Naive thymus-derived CD8-positive, alpha-beta T cell (primary cell): ENCODE data around the gene LRRC74B. TPM values are rescaled to one million over a fixed set of nuclear protein-coding genes. Genes with fewer than 3 reads are reported as not detected.

ENCODE experiments used
- ATAC-seq, 2 donors: fragments of 150-1000 bp; cut with Tn5 transposase in 1 of 2; sonication (Bioruptor Pico), chemical (Tn5 transposase) in 1 of 2; 1 replicate in 1 of 2; 2 replicates in 1 of 2; pipeline ENCODE4 v1.10.0; 2021; ENCODE audit warnings: mild to moderate bottlenecking in 2 of 2, moderate library complexity in 2 of 2
- POLR2A ChIA-PET: fragments of 350-600 bp; sonication (Branson Sonifier 250); formaldehyde crosslinking; loops from one replicate; lab custom pipeline; 2021; ENCODE audit warnings: antibody characterized with exemption; lab: Charles Lee
- DNase-seq, 10 donors: peaks; one replicate each; pipeline versions ENCODE4 v3.0.0 to v3.0.0-alpha.2; 2020 to 2022
- H3K27ac Mint-ChIP-seq, 10 donors: one replicate each; pipeline ENCODE4 v1.8.0; 2020 to 2022; ENCODE audit warnings: mild to moderate bottlenecking in 10 of 10, mixed read lengths in 10 of 10, moderate library complexity in 4 of 10, inconsistent platforms in 1 of 10
- H3K27me3 Mint-ChIP-seq, 5 donors: one replicate each; pipeline ENCODE4 v1.8.0; 2021 to 2022; ENCODE audit warnings: mixed read lengths in 5 of 5
- H3K36me3 Mint-ChIP-seq, 3 donors: one replicate each; pipeline ENCODE4 v1.8.0; 2020 to 2022; ENCODE audit warnings: mixed read lengths in 3 of 3, mild to moderate bottlenecking in 2 of 3, inconsistent platforms in 1 of 3
- H3K4me1 Mint-ChIP-seq, 4 donors: one replicate each; pipeline ENCODE4 v1.8.0; 2021 to 2022; ENCODE audit warnings: mixed read lengths in 4 of 4
- H3K4me3 Mint-ChIP-seq, 10 donors: one replicate each; pipeline ENCODE4 v1.8.0; 2020 to 2022; ENCODE audit warnings: mild to moderate bottlenecking in 10 of 10, mixed read lengths in 10 of 10, moderate library complexity in 6 of 10, inconsistent platforms in 1 of 10
- H3K9me3 Mint-ChIP-seq, 9 donors: one replicate each; pipeline ENCODE4 v1.8.0; 2020 to 2022; ENCODE audit warnings: mixed read lengths in 9 of 9, mild to moderate bottlenecking in 3 of 9, inconsistent platforms in 1 of 9, moderate library complexity in 1 of 9
- polyA plus RNA-seq, 3 donors: library from polyadenylated mRNA; unstranded; fragments of 300-500 nt; fragmentation: Illumina TruSeq; gene quantifications; one replicate each; pipeline ENCODE4 v1.2.3, GENCODE V29; 2021
- total RNA-seq, 8 experiments: library from RNA in 2 of 8; stranded (reverse) in 2 of 8; gene quantifications; one replicate each; pipeline ENCODE4 v1.2.3 and lab custom pipeline; 2021 to 2026

Gene LRRC74B
- total and polyA plus RNA-seq, 5 experiments from 2014 or later = 0.11 TPM; not detected in 4

- H3K27ac Mint-ChIP-seq = peak overlapping the region in 7 of 10 donors; percentile 27 to 98 (median 95)
Observed at GRCh38 chr22:21015466-21016006, 30.2 kb upstream of the LRRC74B start.

GRCh38 chr22:21016644-21017420 is 28.9 kb upstream of the LRRC74B start:
- Mint-ChIP-seq H3K9me3 (no peaks in the 10 kb centered on the region), H3K4me3 (peak overlapping the region in 7 of 10 donors; percentile 12 to 43 (median 22)), H3K27me3 (no peaks in the 10 kb centered on the region), H3K4me1 (peaks cover 15 to 43% (median 39%) of the 10 kb centered on the region in 4 donors), H3K36me3 (no peaks in the 10 kb centered on the region), H3K27ac (peak overlapping the region in 9 of 10 donors; percentile 10 to 90 (median 70))
- ATAC-seq = no peak
- DNase-seq = no peak
- POLR2A ChIA-PET = interaction anchor here (6.3 kb wide), 1 partner anchor 13 kb away, joined by 41 read pairs; the partner anchor contains the start of gene THAP7

More at GRCh38 chr22:21015466-21016006, 30.2 kb upstream of the LRRC74B start:
- Mint-ChIP-seq H3K27me3 (no peaks in the 10 kb centered on the region), H3K4me3 (peak overlapping the region in 6 of 10 donors; percentile 52 to 89 (median 82)), H3K4me1 (peaks cover 13 to 35% (median 34%) of the 10 kb centered on the region in 4 donors), H3K9me3 (no peaks in the 10 kb centered on the region), H3K36me3 (no peaks in the 10 kb centered on the region)
- ATAC-seq (no peak), DNase-seq (peak in 1 of 10 donors; percentile 40)
- POLR2A ChIA-PET = interaction anchor here (6.3 kb wide), 1 partner anchor 12 kb away, joined by 41 read pairs; the partner anchor contains the start of gene THAP7

GRCh38 chr22:21018314-21018713 is 27.4 kb upstream of the LRRC74B start:
- no peaks in the 10 kb centered on the region for H3K36me3 Mint-ChIP-seq
- POLR2A ChIA-PET = interaction anchor here (0.7 kb wide), 1 partner anchor 794 kb away, joined by 4 read pairs; no protein-coding TSS in a partner anchor
- no peak for ATAC-seq
- DNase-seq = no peak
- no peaks in the 10 kb centered on the region for H3K27me3 Mint-ChIP-seq
- peak overlapping the region in 2 of 10 donors; percentile 29 to 90 for H3K27ac Mint-ChIP-seq
- no peaks in the 10 kb centered on the region for H3K9me3 Mint-ChIP-seq
- peaks cover 15 to 41% (median 36%) of the 10 kb centered on the region in 4 donors for H3K4me1 Mint-ChIP-seq
- H3K4me3 Mint-ChIP-seq = no peak overlapping the region

GRCh38 chr22:21020802-21021429 is 24.8 kb upstream of the LRRC74B start:
- ATAC-seq (peak; percentile 77 to 81), DNase-seq (peak in 6 of 10 donors; percentile 31 to 60 (median 46))
- peaks cover 14 to 36% (median 24%) of the 10 kb centered on the region in 4 donors for H3K4me1 Mint-ChIP-seq
- H3K36me3 Mint-ChIP-seq = no peaks in the 10 kb centered on the region
- POLR2A ChIA-PET = interaction anchor here (0.8 to 1.7 kb wide), 2 partner anchors 18 to 39 kb away, joined by 3 to 4 read pairs; partner anchors contain the start of gene LZTR1
- no peaks in the 10 kb centered on the region for H3K27me3 Mint-ChIP-seq
- no peak overlapping the region for H3K4me3 Mint-ChIP-seq
- no peaks in the 10 kb centered on the region for H3K9me3 Mint-ChIP-seq
- H3K27ac Mint-ChIP-seq = peak overlapping the region in 4 of 10 donors; percentile 21 to 71 (median 39)

GRCh38 chr22:21022507-21022906 is 23.2 kb upstream of the LRRC74B start:
- H3K27me3 Mint-ChIP-seq = no peaks in the 10 kb centered on the region
- DNase-seq = peak in 1 of 10 donors; percentile 53
- no peak for ATAC-seq
- H3K27ac Mint-ChIP-seq = no peak overlapping the region
- H3K9me3 Mint-ChIP-seq = no peaks in the 10 kb centered on the region
- no peak overlapping the region for H3K4me3 Mint-ChIP-seq
- POLR2A ChIA-PET = interaction anchor here (1.7 kb wide), 1 partner anchor 20 kb away, joined by 4 read pairs; no protein-coding TSS in a partner anchor
- H3K36me3 Mint-ChIP-seq = no peaks in the 10 kb centered on the region
- peaks cover 16 to 36% (median 21%) of the 10 kb centered on the region in 4 donors for H3K4me1 Mint-ChIP-seq

GRCh38 chr22:21022955-21023614 is 22.7 kb upstream of the LRRC74B start:
- ATAC-seq = no peak
- no peak overlapping the region for H3K4me3 Mint-ChIP-seq
- POLR2A ChIA-PET = interaction anchor here (2.2 kb wide), 1 partner anchor 21 kb away, joined by 14 read pairs; the partner anchor contains the start of gene THAP7
- no peaks in the 10 kb centered on the region for H3K27me3 Mint-ChIP-seq
- no peaks in the 10 kb centered on the region for H3K36me3 Mint-ChIP-seq
- H3K4me1 Mint-ChIP-seq = peaks cover 15 to 36% (median 21%) of the 10 kb centered on the region in 4 donors
- H3K27ac Mint-ChIP-seq = peak overlapping the region in 3 of 10 donors; percentile 35 to 61 (median 38)
- no peak for DNase-seq
- H3K9me3 Mint-ChIP-seq = no peaks in the 10 kb centered on the region

- POLR2A ChIA-PET = interaction anchor here (0.5 to 2.2 kb wide), 4 partner anchors 19 to 287 kb away, joined by 5 to 14 read pairs (median 6); partner anchors contain the start of gene THAP7
- Mint-ChIP-seq H3K27me3 (peaks cover 0 to 2% (median 0%) of the 10 kb centered on the region in 5 donors), H3K36me3 (no peaks in the 10 kb centered on the region), H3K27ac (peak overlapping the region; percentile 39 to 95 (median 86)), H3K9me3 (no peaks in the 10 kb centered on the region), H3K4me3 (peak overlapping the region; percentile 22 to 81 (median 62)), H3K4me1 (peaks cover 14 to 42% (median 25%) of the 10 kb centered on the region in 4 donors)
- ATAC-seq (peak; percentile 87 to 89), DNase-seq (peak in 4 of 10 donors; percentile 30 to 69 (median 43))
Observed at GRCh38 chr22:21025266-21025665, 20.5 kb upstream of the LRRC74B start.

- Mint-ChIP-seq H3K4me1 (peaks cover 14 to 46% (median 25%) of the 10 kb centered on the region in 4 donors), H3K9me3 (no peaks in the 10 kb centered on the region), H3K27ac (peak overlapping the region in 9 of 10 donors; percentile 63 to 95 (median 88)), H3K27me3 (peaks cover 0 to 9% (median 5%) of the 10 kb centered on the region in 5 donors), H3K4me3 (peak overlapping the region in 7 of 10 donors; percentile 13 to 81 (median 57)), H3K36me3 (no peaks in the 10 kb centered on the region)
- POLR2A ChIA-PET = no interaction called here
- no peak for ATAC-seq
- DNase-seq = peak in 1 of 10 donors; percentile 62
Observed at GRCh38 chr22:21025763-21026755, 19.7 kb upstream of the LRRC74B start.

GRCh38 chr22:21026783-21027692 is 18.7 kb upstream of the LRRC74B start:
- no peak overlapping the region for H3K4me3 Mint-ChIP-seq
- DNase-seq (no peak), ATAC-seq (no peak)
- H3K4me1 Mint-ChIP-seq = peaks cover 14 to 44% (median 27%) of the 10 kb centered on the region in 4 donors
- H3K27ac Mint-ChIP-seq = peak overlapping the region in 3 of 10 donors; percentile 7 to 50 (median 49)
- no peaks in the 10 kb centered on the region for H3K9me3 Mint-ChIP-seq
- peaks cover 0 to 11% (median 9%) of the 10 kb centered on the region in 5 donors for H3K27me3 Mint-ChIP-seq
- no peaks in the 10 kb centered on the region for H3K36me3 Mint-ChIP-seq
- POLR2A ChIA-PET = no interaction called here
